MCF 10A (cell line): ENCODE results near the gene SORL1. TPM values are rescaled to one million over a fixed set of nuclear protein-coding genes. Genes with fewer than 3 reads are reported as not detected.

Experiments used
- BruUV-seq: library from RNA; stranded (reverse); fragments of 400-500 nt; replicated peaks from 2 replicates; lab custom pipeline; 2021; lab: Mats Ljungman, UMichigan
- CTCF ChIA-PET: fragments of 300-600 bp; sonication (Branson Sonifier 250); formaldehyde crosslinking; extraction: SDS; loops from one replicate; lab custom pipeline; 2021; ENCODE audit warnings: antibody characterized with exemption, inconsistent platforms; lab: Yijun Ruan, JAX
- POLR2A ChIA-PET: fragments of 300-600, 350-650 bp; sonication (Branson Sonifier 250); formaldehyde crosslinking; extraction: SDS; loops from one replicate; lab custom pipeline; 2020; ENCODE audit warnings: antibody characterized with exemption, inconsistent platforms; lab: Yijun Ruan, JAX
- DNase-seq: peaks from one replicate; pipeline ENCODE4 v3.0.0-alpha.2; 2018; ENCODE audit not compliant: unreplicated experiment
- H3K27ac Mint-ChIP-seq: one replicate; pipeline ENCODE4 v1.8.0; 2022; ENCODE audit warnings: mild to moderate bottlenecking, low read depth, mixed read lengths; ENCODE audit not compliant: unreplicated experiment
- H3K27me3 Mint-ChIP-seq: one replicate; pipeline ENCODE4 v1.8.0; 2022; ENCODE audit warnings: mixed read lengths; ENCODE audit not compliant: insufficient read depth, unreplicated experiment
- H3K36me3 Mint-ChIP-seq: one replicate; pipeline ENCODE4 v1.8.0; 2022; ENCODE audit warnings: mild to moderate bottlenecking, moderate library complexity, mixed read lengths; ENCODE audit not compliant: insufficient read depth, unreplicated experiment
- H3K4me1 Mint-ChIP-seq: one replicate; pipeline ENCODE4 v1.8.0; 2022; ENCODE audit warnings: mixed read lengths; ENCODE audit not compliant: insufficient read depth, unreplicated experiment
- H3K4me3 Mint-ChIP-seq: one replicate; pipeline ENCODE4 v1.8.0; 2022; ENCODE audit warnings: mild to moderate bottlenecking, moderate library complexity, mixed read lengths; ENCODE audit not compliant: unreplicated experiment
- H3K9me3 Mint-ChIP-seq: one replicate; pipeline ENCODE4 v1.8.0; 2022; ENCODE audit warnings: mixed read lengths; ENCODE audit not compliant: unreplicated experiment
- CTCF ChIP-seq: fragments of 200-600 bp; IDR thresholded peaks from one replicate; pipeline ENCODE4 v1.8.0; 2022; ENCODE audit warnings: antibody characterized with exemption, mild to moderate bottlenecking; ENCODE audit not compliant: unreplicated experiment
- intact Hi-C: fragments of 100-400 bp; cut with micrococcal nuclease; formaldehyde crosslinking; loops from 2 replicates; pipeline ENCODE4 v1.14.1; 2022
- total RNA-seq: library from RNA; stranded (reverse); gene quantifications from 2 replicates; pipeline ENCODE4 v1.2.3, GENCODE V29; 2022

SORL1 gene
- total RNA-seq, 1 experiment from 2014 or later, result 5.9 TPM

- no peak for DNase-seq
- H3K27ac Mint-ChIP-seq, result no peak overlapping the region
- no peaks in the 10 kb centered on the region for H3K36me3 Mint-ChIP-seq
- H3K9me3 Mint-ChIP-seq, result no peaks in the 10 kb centered on the region
- no peak for TF ChIP-seq CTCF
- no peaks in the 10 kb centered on the region for H3K27me3 Mint-ChIP-seq
- POLR2A ChIA-PET, result no interaction called here
- CTCF ChIA-PET, result interaction anchor here (0.6 kb wide), 1 partner anchor 55 kb away, joined by 3 read pairs; no protein-coding TSS in a partner anchor
- H3K4me1 Mint-ChIP-seq, result peaks cover under 1% of the 10 kb centered on the region
- no peak overlapping the region for H3K4me3 Mint-ChIP-seq
- intact Hi-C loops, result no loop called here
- no TSS peak for BruUV-seq
Measured at GRCh38 chr11:121587182-121587581, 135.1 kb downstream of the SORL1 start.

- Mint-ChIP-seq H3K4me1 (peaks cover 6% of the 10 kb centered on the region), H3K4me3 (no peak overlapping the region), H3K36me3 (peaks cover 3% of the 10 kb centered on the region), H3K27ac (no peak overlapping the region), H3K9me3 (no peaks in the 10 kb centered on the region), H3K27me3 (no peaks in the 10 kb centered on the region)
- POLR2A ChIA-PET, result no interaction called here
- CTCF ChIA-PET, result interaction anchor here (5.7 kb wide), 1 partner anchor 272 kb away, joined by 67 read pairs; no protein-coding TSS in a partner anchor
- no peak for TF ChIP-seq CTCF
- DNase-seq, result no peak
- BruUV-seq, result no TSS peak
- intact Hi-C loops, result no loop called here
Measured at GRCh38 chr11:121588747-121589146, 136.6 kb downstream of the SORL1 start.

- Mint-ChIP-seq H3K27ac (no peak overlapping the region), H3K4me3 (no peak overlapping the region), H3K27me3 (no peaks in the 10 kb centered on the region), H3K4me1 (peaks cover 9% of the 10 kb centered on the region), H3K9me3 (no peaks in the 10 kb centered on the region), H3K36me3 (peaks cover 6% of the 10 kb centered on the region)
- BruUV-seq, result no TSS peak
- TF ChIP-seq CTCF, result no peak
- POLR2A ChIA-PET, result no interaction called here
- DNase-seq, result no peak
- intact Hi-C loops, result loop anchor here (2.0 to 5.0 kb wide), 3 partner anchors 65 to 1253 kb away; partner anchors contain the start of gene ARHGEF12
- CTCF ChIA-PET, result interaction anchor here (0.7 to 5.7 kb wide), 7 partner anchors 14 to 340 kb away, joined by 3 to 67 read pairs (median 4); no protein-coding TSS in a partner anchor
Measured at GRCh38 chr11:121589946-121590537, 137.9 kb downstream of the SORL1 start.

- DNase-seq, result no peak
- ChIA-PET CTCF (interaction anchor here (0.7 to 5.7 kb wide), 16 partner anchors 15 to 396 kb away, joined by 3 to 67 read pairs (median 3); no protein-coding TSS in a partner anchor), POLR2A (interaction anchor here (0.7 to 1.8 kb wide), 4 partner anchors 125 to 911 kb away, joined by 3 to 5 read pairs (median 4); no protein-coding TSS in a partner anchor)
- H3K4me1 Mint-ChIP-seq, result peaks cover 17% of the 10 kb centered on the region
- H3K27me3 Mint-ChIP-seq, result no peaks in the 10 kb centered on the region
- no peak overlapping the region for H3K4me3 Mint-ChIP-seq
- H3K27ac Mint-ChIP-seq, result no peak overlapping the region
- no TSS peak for BruUV-seq
- peaks cover 6% of the 10 kb centered on the region for H3K36me3 Mint-ChIP-seq
- no peaks in the 10 kb centered on the region for H3K9me3 Mint-ChIP-seq
- intact Hi-C loops, result loop anchor here (1.0 to 5.0 kb wide), 7 partner anchors 64 to 1254 kb away; partner anchors contain the start of genes ARHGEF12, SORL1 and SORL1-AS1
- no peak for TF ChIP-seq CTCF
Measured at GRCh38 chr11:121590772-121591404, 138.8 kb downstream of the SORL1 start.
